Panc1 (cell line): ENCODE measurements around the gene EIF2S3B. TPM values are rescaled to one million over a fixed set of nuclear protein-coding genes. Genes with fewer than 3 reads are reported as not detected.

Experiments
- ATAC-seq: fragments of 200-7000 bp; cut with Tn5 transposase; 2 replicates; pipeline ENCODE4 v1.9.1; 2020; ENCODE audit warnings: mild to moderate bottlenecking, moderate library complexity
- BruUV-seq: library from RNA; stranded (reverse); fragments of 400-500 nt; replicated peaks from 2 replicates; lab custom pipeline; 2021; lab: Mats Ljungman, UMichigan
- CTCF ChIA-PET: fragments of 300-600 bp; sonication (Branson Sonifier 250); formaldehyde crosslinking; loops from one replicate; lab custom pipeline; 2022; ENCODE audit warnings: antibody characterized with exemption; lab: Charles Lee
- POLR2A ChIA-PET: fragments of 300-600 bp; sonication (Branson Sonifier 250); formaldehyde crosslinking; loops from one replicate; lab custom pipeline; 2022; ENCODE audit warnings: antibody characterized with exemption; lab: Charles Lee
- DNase-seq: peaks from one replicate; pipeline ENCODE4 v3.0.0-alpha.2; 2010; ENCODE audit warnings: low read depth, low spot score
- H3K27ac ChIP-seq: 2 replicates; pipeline ENCODE4 v1.5.1; 2011; ENCODE audit warnings: mild to moderate bottlenecking, low read length, inconsistent platforms
- H3K27me3 ChIP-seq: fragments of 200-500 bp; sonication (Bioruptor generic); 2 replicates; pipeline ENCODE4 v1.6.0; 2014; ENCODE audit warnings: low read length, inconsistent platforms; ENCODE audit not compliant: control insufficient read depth, insufficient read depth
- H3K36me3 ChIP-seq: fragments of 200-500 bp; sonication (Bioruptor generic); 2 replicates; pipeline ENCODE4 v1.5.1; 2014; ENCODE audit warnings: inconsistent platforms, mild to moderate bottlenecking, low read length, moderate library complexity; ENCODE audit not compliant: control insufficient read depth, insufficient read depth
- H3K4me1 ChIP-seq: 2 replicates; pipeline ENCODE4 v1.5.1; 2011; ENCODE audit warnings: inconsistent platforms, mild to moderate bottlenecking, low read length, moderate library complexity; ENCODE audit not compliant: control insufficient read depth, insufficient read depth
- H3K4me3 ChIP-seq, 2 experiments: 2 replicates each; pipeline ENCODE4 v1.5.1; 2011 to 2012; ENCODE audit warnings: low read depth in 2 of 2, low read length in 2 of 2, mild to moderate bottlenecking in 2 of 2, inconsistent platforms in 1 of 2, moderate library complexity in 1 of 2
- H3K9me3 ChIP-seq: fragments of 200-500 bp; sonication (Bioruptor generic); 2 replicates; pipeline ENCODE4 v1.5.1; 2014; ENCODE audit warnings: low read depth, mild to moderate bottlenecking, inconsistent platforms, low read length, moderate library complexity; ENCODE audit not compliant: control insufficient read depth, insufficient read depth
- CTCF ChIP-seq: fragments of 450-650 bp; IDR thresholded peaks from 2 replicates; pipeline ENCODE4 v1.5.1; 2017; ENCODE audit warnings: mild to moderate bottlenecking
- POLR2AphosphoS5 ChIP-seq: IDR thresholded peaks from 2 replicates; pipeline ENCODE4 v1.6.1; 2012; ENCODE audit warnings: mild to moderate bottlenecking, low read depth, low read length, moderate library complexity
- REST ChIP-seq, 2 experiments: IDR thresholded peaks; 2 replicates each; pipeline ENCODE4 v1.6.1; 2011 to 2012; ENCODE audit warnings: low read depth in 2 of 2, control low read depth in 1 of 2, low read length in 1 of 2, mild to moderate bottlenecking in 1 of 2, moderate library complexity in 1 of 2; ENCODE audit not compliant: insufficient read depth in 1 of 2
- SIN3A ChIP-seq: IDR thresholded peaks from 2 replicates; pipeline ENCODE4 v1.6.1; 2012; ENCODE audit warnings: low read depth, mild to moderate bottlenecking, low read length, moderate library complexity, borderline replicate concordance; ENCODE audit not compliant: insufficient read depth
- TCF7L2 ChIP-seq: IDR thresholded peaks from 2 replicates; pipeline ENCODE4 v1.6.1; 2011; ENCODE audit warnings: mild to moderate bottlenecking, low read depth, low read length, inconsistent platforms
- in situ Hi-C: cut with HindIII; loops from 2 replicates; pipeline ENCODE4 v1.10.0; 2016; ENCODE audit warnings: low sequenced_read_pairs, low pct_unique_long_range_greater_than_20kb
- intact Hi-C: fragments of 100-400 bp; cut with micrococcal nuclease; formaldehyde crosslinking; loops from one replicate; pipeline ENCODE4 v1.10.0; 2022; ENCODE audit not compliant: unreplicated experiment
- total RNA-seq: library from RNA; stranded (reverse); gene quantifications from one replicate; pipeline ENCODE4 v1.2.1, GENCODE V29; 2021; ENCODE audit not compliant: unreplicated experiment

Gene EIF2S3B
- total RNA-seq, 1 experiment from 2014 or later, result 0.28 TPM

GRCh38 chr12:10543499-10543898, 37.8 kb downstream of the EIF2S3B start:
- no peaks in the 10 kb centered on the region for H3K36me3 ChIP-seq
- ChIA-PET POLR2A (no interaction called here), CTCF (no interaction called here)
- H3K9me3 ChIP-seq, result no peaks in the 10 kb centered on the region
- intact Hi-C loops, result no loop called here
- no peak overlapping the region for H3K4me3 ChIP-seq
- no TSS peak for BruUV-seq
- H3K27ac ChIP-seq, result no peak overlapping the region
- H3K27me3 ChIP-seq, result no peaks in the 10 kb centered on the region
- in situ Hi-C loops, result no loop called here
- no peaks in the 10 kb centered on the region for H3K4me1 ChIP-seq
- ATAC-seq (no peak), DNase-seq (no peak)
- TF ChIP-seq TCF7L2 (no peak), CTCF (no peak), SIN3A (no peak), REST (IDR thresholded peaks at IDR 0.05; ENCODE audit: insufficient read depth in 1 of 2, low read depth in 2 of 2, low read length in 1 of 2) (no peak), POLR2AphosphoS5 (no peak)

GRCh38 chr12:10551375-10551774, 45.7 kb downstream of the EIF2S3B start:
- ChIA-PET POLR2A (no interaction called here), CTCF (no interaction called here)
- ATAC-seq (no peak), DNase-seq (no peak)
- in situ Hi-C loops, result no loop called here
- Histone ChIP-seq H3K9me3 (0 out of 2 replicates have a peak, but pooled peaks cover 3% of the 10 kb centered on the region), H3K27me3 (no peaks in the 10 kb centered on the region), H3K4me1 (no peaks in the 10 kb centered on the region), H3K4me3 (no peak overlapping the region), H3K36me3 (no peaks in the 10 kb centered on the region), H3K27ac (no peak overlapping the region)
- intact Hi-C loops, result no loop called here
- BruUV-seq, result no TSS peak
- TF ChIP-seq POLR2AphosphoS5, result no peak
- no peak for TF ChIP-seq SIN3A
- no peak for TF ChIP-seq CTCF
